Hepatocyte (in vitro differentiated cells): ENCODE measurements around the gene CRIM1. TPM values are rescaled to one million over a fixed set of nuclear protein-coding genes. Genes with fewer than 3 reads are reported as not detected.

Source experiments
- DNase-seq: peaks from one replicate; pipeline ENCODE4 v3.0.0-alpha.2; 2016; ENCODE audit warnings: low spot score
- H2AFZ ChIP-seq: fragments of 200-600 bp; sonication (generic); 2 replicates; pipeline ENCODE4 v1.6.0; 2016; ENCODE audit warnings: antibody characterized with exemption, mild to moderate bottlenecking
- H3K27ac ChIP-seq: fragments of 200-600 bp; sonication (generic); 2 replicates; pipeline ENCODE4 v1.5.1; 2016; ENCODE audit warnings: mild to moderate bottlenecking
- H3K27me3 ChIP-seq: fragments of 200-600 bp; sonication (generic); 2 replicates; pipeline ENCODE4 v1.6.1; 2016
- H3K36me3 ChIP-seq: fragments of 200-600 bp; sonication (generic); replicated peaks from 2 replicates; pipeline ENCODE4 v1.5.1; 2016; ENCODE audit warnings: low read depth; ENCODE audit not compliant: insufficient read depth
- H3K4me1 ChIP-seq: fragments of 200-600 bp; sonication (generic); 2 replicates; pipeline ENCODE4 v1.5.1; 2016; ENCODE audit warnings: mild to moderate bottlenecking, moderate library complexity; ENCODE audit not compliant: insufficient read depth
- H3K4me2 ChIP-seq: fragments of 200-600 bp; sonication (generic); 2 replicates; pipeline ENCODE4 v1.6.0; 2016
- H3K4me3 ChIP-seq: fragments of 200-600 bp; sonication (generic); 2 replicates; pipeline ENCODE4 v1.5.1; 2016; ENCODE audit warnings: mild to moderate bottlenecking
- H3K79me2 ChIP-seq: fragments of 200-600 bp; sonication (generic); 2 replicates; pipeline ENCODE4 v1.6.0; 2017; ENCODE audit warnings: mild to moderate bottlenecking
- H3K9me2 ChIP-seq: fragments of 200-600 bp; sonication (generic); replicated peaks from 2 replicates; pipeline ENCODE4 v1.6.0; 2017; ENCODE audit warnings: mild to moderate bottlenecking; ENCODE audit not compliant: insufficient read depth
- H3K9me3 ChIP-seq: fragments of 200-600 bp; sonication (generic); 2 replicates; pipeline ENCODE4 v1.5.1; 2016; ENCODE audit warnings: low read depth, mild to moderate bottlenecking
- H4K20me1 ChIP-seq: fragments of 200-600 bp; sonication (generic); 2 replicates; pipeline ENCODE4 v1.6.0; 2016; ENCODE audit warnings: mild to moderate bottlenecking; ENCODE audit not compliant: insufficient read depth, poor library complexity, severe bottlenecking
- CTCF ChIP-seq: fragments of 200-600 bp; sonication (generic); IDR thresholded peaks from 2 replicates; pipeline ENCODE4 v1.5.1; 2016; ENCODE audit warnings: antibody characterized with exemption, mild to moderate bottlenecking; ENCODE audit not compliant: poor library complexity
- EZH2 ChIP-seq: fragments of 200-600 bp; sonication (generic); IDR thresholded peaks from 2 replicates; pipeline ENCODE4 v1.6.1; 2016; ENCODE audit warnings: antibody characterized with exemption, mild to moderate bottlenecking, borderline replicate concordance
- EZH2phosphoT487 ChIP-seq: fragments of 200-600 bp; sonication (generic); IDR thresholded peaks from one replicate; pipeline ENCODE4 v1.6.1; 2018; ENCODE audit warnings: antibody characterized with exemption, mild to moderate bottlenecking, low read depth, moderate library complexity; ENCODE audit not compliant: unreplicated experiment, severe bottlenecking
- WGBS: methylation state at CpG from one replicate; pipeline ENCODE4 v1.1.6; 2016; ENCODE audit warnings: low lambda C conversion rate; ENCODE audit errors: missing lambda C conversion rate; 5-methylcytosine and 5-hydroxymethylcytosine counted together
- polyA plus RNA-seq: library from polyadenylated mRNA; unstranded; fragments of >200 nt; fragmentation: Nextera tagmentation; extraction: Ambion mirVana; gene quantifications from 2 replicates; pipeline ENCODE4 v1.2.1, GENCODE V29; 2016
- total RNA-seq: library from RNA; depleted of rRNA; stranded (reverse); fragments of >200 nt; gene quantifications from 2 replicates; pipeline ENCODE4 v1.2.3, GENCODE V29; 2014

CRIM1 gene
- total and polyA plus RNA-seq, 2 experiments from 2014 or later: 23.0 to 40.8 TPM

- Histone ChIP-seq H3K9me3 (no peaks in the 10 kb centered on the region), H2AFZ (no peak overlapping the region), H3K4me3 (no peak overlapping the region), H3K79me2 (peaks cover 26% of the 10 kb centered on the region), H3K27me3 (no peaks in the 10 kb centered on the region), H3K9me2 (no peaks in the 10 kb centered on the region), H3K4me2 (no peak overlapping the region), H3K4me1 (peaks cover 12% of the 10 kb centered on the region), H3K27ac (no peak overlapping the region), H3K36me3 (no peaks in the 10 kb centered on the region), H4K20me1 (no peaks in the 10 kb centered on the region)
- DNase-seq: no peak
- TF ChIP-seq EZH2 (no peak), CTCF (no peak)
- 85% methylated on average over 1 of the region's 1 CpG for WGBS
Measured at GRCh38 chr2:36570416-36570815, 214.8 kb downstream of the CRIM1 start.

- peaks cover 17% of the 10 kb centered on the region for H3K79me2 ChIP-seq
- no peak overlapping the region for H2AFZ ChIP-seq
- WGBS: 65% methylated on average over 3 of the region's 3 CpGs
Measured at GRCh38 chr2:36572054-36572718, 216.6 kb downstream of the CRIM1 start.

GRCh38 chr2:36572719-36573059 lies 217.1 kb downstream of the CRIM1 start:
- H3K79me2 ChIP-seq: peaks cover 16% of the 10 kb centered on the region
- H3K27me3 ChIP-seq: no peaks in the 10 kb centered on the region
- no peak for DNase-seq
- no peak overlapping the region for H2AFZ ChIP-seq
- H3K27ac ChIP-seq: no peak overlapping the region
- H4K20me1 ChIP-seq: no peaks in the 10 kb centered on the region
- H3K36me3 ChIP-seq: no peaks in the 10 kb centered on the region
- H3K9me2 ChIP-seq: no peaks in the 10 kb centered on the region
- H3K4me3 ChIP-seq: no peak overlapping the region
- H3K4me1 ChIP-seq: peaks cover 12% of the 10 kb centered on the region
- 68% methylated on average over 4 of the region's 4 CpGs for WGBS
- TF ChIP-seq EZH2: no peak
- TF ChIP-seq EZH2phosphoT487: no peak
- no peak for TF ChIP-seq CTCF
- H3K4me2 ChIP-seq: no peak overlapping the region
- H3K9me3 ChIP-seq: no peaks in the 10 kb centered on the region

More at GRCh38 chr2:36572054-36572718, 216.6 kb downstream of the CRIM1 start:
- Histone ChIP-seq H3K9me2 (no peaks in the 10 kb centered on the region), H3K4me1 (peaks cover 12% of the 10 kb centered on the region), H3K27me3 (no peaks in the 10 kb centered on the region), H4K20me1 (no peaks in the 10 kb centered on the region), H3K4me2 (no peak overlapping the region), H3K27ac (no peak overlapping the region), H3K36me3 (no peaks in the 10 kb centered on the region), H3K9me3 (no peaks in the 10 kb centered on the region), H3K4me3 (no peak overlapping the region)
- no peak for DNase-seq
- TF ChIP-seq EZH2 (no peak), CTCF (no peak), EZH2phosphoT487 (no peak)

- no peak overlapping the region for H3K4me2 ChIP-seq
- H3K27ac ChIP-seq: no peak overlapping the region
- no peaks in the 10 kb centered on the region for H4K20me1 ChIP-seq
- H3K9me3 ChIP-seq: no peaks in the 10 kb centered on the region
- TF ChIP-seq CTCF (no peak), EZH2 (no peak), EZH2phosphoT487 (no peak)
- no peak overlapping the region for H2AFZ ChIP-seq
- DNase-seq: no peak
- H3K4me1 ChIP-seq: peaks cover 7% of the 10 kb centered on the region
- H3K4me3 ChIP-seq: no peak overlapping the region
- H3K36me3 ChIP-seq: no peaks in the 10 kb centered on the region
- H3K27me3 ChIP-seq: no peaks in the 10 kb centered on the region
- H3K9me2 ChIP-seq: no peaks in the 10 kb centered on the region
- peaks cover 14% of the 10 kb centered on the region for H3K79me2 ChIP-seq
- 88% methylated on average over 1 of the region's 1 CpG for WGBS
Measured at GRCh38 chr2:36573165-36573564, 217.6 kb downstream of the CRIM1 start.
